Stimulated activated effector memory CD8-positive, alpha-beta T cell treated with anti-CD3 and anti-CD28 coated beads, Interleukin-12 subunit alpha, Interleukin-12 subunit beta, amount 100 ng/mL, for 72 hours (primary cell): ENCODE results near the gene MLLT10.

ENCODE experiments used
- ATAC-seq: fragments of 150-1000 bp; cut with Tn5 transposase; 2 replicates; pipeline ENCODE4 v1.10.0; 2021
- DNase-seq, 2 donors: peaks; one replicate each; pipeline ENCODE4 v3.0.0; 2021 to 2022; ENCODE audit warnings: low spot score in 2 of 2
- H3K27ac Mint-ChIP-seq: one replicate; pipeline ENCODE4 v1.8.0; 2022; ENCODE audit warnings: mild to moderate bottlenecking, mixed read lengths
- H3K36me3 Mint-ChIP-seq: one replicate; pipeline ENCODE4 v1.8.0; 2022; ENCODE audit warnings: mild to moderate bottlenecking, mixed read lengths
- H3K4me1 Mint-ChIP-seq: one replicate; pipeline ENCODE4 v1.8.0; 2022; ENCODE audit warnings: mixed read lengths
- H3K4me3 Mint-ChIP-seq: one replicate; pipeline ENCODE4 v1.8.0; 2022; ENCODE audit warnings: mild to moderate bottlenecking, mixed read lengths
- H3K9me3 Mint-ChIP-seq: one replicate; pipeline ENCODE4 v1.8.0; 2022; ENCODE audit warnings: mixed read lengths

Gene MLLT10

DNA sequence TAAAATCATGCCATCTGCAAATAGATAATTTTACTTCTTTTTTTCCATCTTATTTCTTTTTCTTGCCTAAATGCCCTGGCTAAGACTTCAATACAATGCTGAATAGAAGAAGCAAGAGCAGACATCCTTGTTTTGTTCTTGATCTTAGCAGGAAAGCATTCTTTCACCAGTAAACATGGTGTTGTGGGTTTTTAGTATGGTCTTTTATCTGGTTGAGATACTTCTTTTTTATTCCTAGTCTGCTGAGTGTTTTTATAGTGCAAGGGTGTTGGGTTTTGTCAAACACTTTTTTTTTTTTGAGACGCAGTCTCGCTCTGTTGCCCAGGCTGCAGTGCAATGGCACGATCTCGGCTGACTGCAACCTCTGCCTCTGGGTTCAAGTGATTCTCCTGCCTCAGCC lies 237.2 kb downstream of the MLLT10 start:
- no peak for ATAC-seq
- no peaks in the 10 kb centered on the region for H3K4me1 Mint-ChIP-seq

DNA sequence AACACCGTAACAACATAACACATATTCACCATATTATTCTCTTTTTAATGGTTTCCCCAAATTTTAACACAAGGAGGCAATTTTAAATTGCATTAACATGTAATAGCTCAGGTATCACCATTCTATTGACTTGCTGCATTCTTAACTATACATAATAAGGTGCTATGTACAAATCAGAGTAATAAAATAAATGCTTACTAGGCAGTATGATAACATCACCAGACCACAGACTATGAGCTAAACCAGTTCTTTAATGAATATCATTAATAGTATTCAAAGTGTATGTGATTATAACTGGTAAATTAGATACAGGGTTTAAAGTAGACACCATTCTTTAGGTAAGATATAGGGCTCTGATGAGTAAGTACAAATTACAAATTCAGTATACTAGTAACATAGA lies 242.9 kb downstream of the MLLT10 start:
- peaks cover 12% of the 10 kb centered on the region for H3K4me1 Mint-ChIP-seq
- peaks cover 5% of the 10 kb centered on the region for H3K36me3 Mint-ChIP-seq
- H3K27ac Mint-ChIP-seq = no peak overlapping the region
- H3K9me3 Mint-ChIP-seq = no peaks in the 10 kb centered on the region
- DNase-seq = no peak
- ATAC-seq = no peak
- H3K4me3 Mint-ChIP-seq = no peak overlapping the region

More for the DNA sequence above, 237.2 kb downstream of the MLLT10 start:
- DNase-seq = no peak
- Mint-ChIP-seq H3K9me3 (no peaks in the 10 kb centered on the region), H3K4me3 (no peak overlapping the region), H3K36me3 (peaks cover 5% of the 10 kb centered on the region), H3K27ac (no peak overlapping the region)

DNA sequence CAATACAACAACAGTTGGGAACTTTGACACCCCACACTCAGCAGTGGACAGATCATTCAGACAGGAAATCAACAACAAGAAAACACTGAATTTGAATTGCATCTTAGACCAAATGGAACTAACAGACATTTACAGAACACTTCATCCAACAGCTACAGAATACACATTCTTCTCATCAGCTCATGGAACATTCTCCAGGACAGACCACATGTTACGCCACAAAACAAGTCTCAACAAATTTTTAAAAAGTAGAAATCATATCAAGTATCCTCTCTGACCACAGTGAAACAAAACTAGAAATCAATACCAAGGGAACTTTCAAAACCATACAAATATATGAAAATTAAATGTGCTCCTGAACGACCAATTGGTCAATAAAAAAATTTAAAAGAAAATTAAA lies 257.2 kb downstream of the MLLT10 start:
- H3K4me1 Mint-ChIP-seq = peaks cover 7% of the 10 kb centered on the region
- H3K27ac Mint-ChIP-seq = no peak overlapping the region
- no peak for ATAC-seq
- peaks cover 6% of the 10 kb centered on the region for H3K9me3 Mint-ChIP-seq
- DNase-seq = no peak
- H3K4me3 Mint-ChIP-seq = no peak overlapping the region
- peaks cover 10% of the 10 kb centered on the region for H3K36me3 Mint-ChIP-seq
